ENCODE measurements around the gene GALNT10.

The GALNT10 gene

DNA sequence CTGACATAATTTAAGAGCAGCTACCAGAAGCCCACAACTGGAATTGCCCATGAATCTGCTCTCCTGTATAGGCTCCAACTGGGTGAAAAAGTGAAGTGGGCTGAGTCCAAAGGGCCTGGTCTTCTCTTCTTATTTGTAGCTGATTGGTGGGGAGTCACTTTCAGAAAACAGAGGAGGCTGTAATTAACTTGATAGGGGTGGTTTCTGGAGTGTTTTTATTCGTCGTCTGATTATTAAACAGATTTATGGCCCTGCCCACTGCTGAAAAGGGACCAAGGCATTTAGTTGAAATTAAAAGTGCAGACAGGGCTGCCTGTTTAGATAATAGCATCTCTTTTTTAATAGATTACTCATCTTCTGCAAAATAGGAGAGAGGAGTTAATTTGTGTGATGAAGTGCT is 174.2 kb downstream of the GALNT10 start:
- TF ChIP-seq GATA3 (IDR thresholded peaks at IDR 0.05; ENCODE audit: low read depth, low read length) = no peak

DNA sequence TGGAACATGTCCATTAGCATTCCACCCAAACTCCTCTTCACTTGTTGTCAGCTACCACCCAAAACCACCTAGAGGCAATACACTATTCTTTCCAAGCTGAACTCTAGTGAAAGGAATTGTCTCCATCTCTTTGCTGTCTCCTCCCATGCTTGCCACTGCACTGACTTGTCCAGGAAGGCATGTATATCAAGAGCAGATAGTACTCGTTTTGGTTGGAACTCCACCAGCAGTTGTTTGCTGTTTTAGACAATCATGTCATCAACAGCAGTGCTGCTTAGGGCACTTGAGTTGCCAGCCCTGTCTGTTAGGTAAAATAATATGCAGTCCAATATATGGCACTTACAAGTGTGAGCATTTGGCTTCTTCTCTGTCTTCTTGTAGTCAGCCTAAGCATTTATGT is 175.3 kb downstream of the GALNT10 start:
- no peak for TF ChIP-seq GATA3 (IDR thresholded peaks at IDR 0.05; ENCODE audit: low read depth, low read length)
- TF ChIP-seq GATA2 (IDR thresholded peaks at IDR 0.05; ENCODE audit: low read depth, low read length) = no peak

DNA sequence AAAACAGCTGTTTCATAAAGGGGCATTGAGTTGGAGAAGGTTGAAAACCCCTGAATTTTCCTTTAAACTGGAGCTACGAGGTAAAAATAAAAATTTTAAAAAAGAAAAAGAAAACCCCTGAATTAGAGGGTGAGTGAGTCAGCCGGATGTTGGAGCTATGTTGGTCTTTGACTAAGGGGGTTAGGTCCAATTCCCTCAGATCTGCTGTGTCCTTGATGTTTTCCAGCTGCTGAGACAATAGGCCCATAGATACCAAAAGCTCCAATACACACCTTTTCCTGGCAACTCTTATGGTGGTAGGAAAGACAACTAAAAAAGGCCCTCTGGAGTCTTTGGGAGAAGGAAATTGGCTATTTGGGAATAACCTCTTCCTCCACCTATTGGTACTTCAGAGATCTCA is 175.8 kb downstream of the GALNT10 start:
- TF ChIP-seq GATA2 (IDR thresholded peaks at IDR 0.05; ENCODE audit: low read depth, low read length) (no peak), GATA3 (IDR thresholded peaks at IDR 0.05; ENCODE audit: low read depth, low read length) (no peak)

DNA sequence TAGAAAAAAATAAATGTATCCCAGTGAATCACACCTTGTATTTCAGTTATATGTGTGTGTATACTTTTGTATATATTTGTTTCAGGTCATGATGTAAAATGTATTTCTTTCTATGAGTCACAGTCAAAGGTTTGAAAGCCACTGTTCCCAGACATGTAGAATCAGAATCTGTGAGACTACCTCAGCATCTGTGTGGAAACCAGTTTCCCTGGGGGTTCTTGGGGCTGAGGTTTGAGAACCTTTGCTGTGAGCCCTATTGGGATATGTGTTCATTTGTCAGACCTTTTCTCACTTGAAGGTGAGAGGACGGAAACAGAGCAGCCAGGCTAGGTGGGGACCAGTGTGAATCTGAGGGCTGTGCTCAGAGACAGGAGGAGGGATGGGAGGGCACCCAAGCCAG is 176.6 kb downstream of the GALNT10 start:
- no peak for TF ChIP-seq GATA2 (IDR thresholded peaks at IDR 0.05; ENCODE audit: low read depth, low read length)
- no peak for TF ChIP-seq GATA3 (IDR thresholded peaks at IDR 0.05; ENCODE audit: low read depth, low read length)

DNA sequence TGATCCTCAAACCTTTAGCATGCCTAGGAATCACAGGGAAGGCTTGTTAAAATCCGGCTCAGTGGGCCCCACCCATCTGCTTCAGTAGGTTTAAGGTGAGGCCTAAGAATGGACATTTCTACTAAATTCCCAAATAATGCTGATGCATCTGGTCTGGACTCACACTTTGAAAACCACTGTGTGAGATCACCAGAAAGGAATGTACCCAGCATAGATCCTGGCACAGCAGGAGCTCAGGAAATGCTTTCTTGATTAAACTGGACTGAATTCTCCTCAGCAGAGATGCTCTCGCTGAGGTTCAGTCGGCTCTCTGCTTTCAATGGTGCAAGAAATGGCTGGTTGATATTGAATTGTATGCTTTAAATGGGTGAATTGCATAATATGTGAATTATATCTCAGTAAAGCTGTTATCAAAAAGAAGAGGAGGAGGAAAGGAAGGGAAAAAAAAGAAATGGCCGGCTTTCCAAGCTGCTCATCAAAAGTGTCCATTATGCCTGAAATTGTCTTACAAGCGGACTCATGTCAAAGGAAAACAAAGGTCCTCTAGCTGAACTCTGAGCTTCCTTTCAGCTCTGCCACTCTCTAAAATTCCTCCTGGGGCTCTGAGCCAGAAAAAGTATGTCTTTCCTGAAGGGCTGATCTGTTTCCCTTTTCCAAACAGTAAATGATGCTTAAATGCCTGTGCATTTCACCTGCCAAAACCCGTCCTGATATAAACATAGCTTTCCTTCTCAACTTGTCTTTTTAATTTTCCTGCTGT is 177.7 kb downstream of the GALNT10 start:
- TF ChIP-seq GATA3 (IDR thresholded peaks at IDR 0.05; ENCODE audit: low read depth, low read length) = no peak
- no peak for TF ChIP-seq GATA2 (IDR thresholded peaks at IDR 0.05; ENCODE audit: low read depth, low read length)

DNA sequence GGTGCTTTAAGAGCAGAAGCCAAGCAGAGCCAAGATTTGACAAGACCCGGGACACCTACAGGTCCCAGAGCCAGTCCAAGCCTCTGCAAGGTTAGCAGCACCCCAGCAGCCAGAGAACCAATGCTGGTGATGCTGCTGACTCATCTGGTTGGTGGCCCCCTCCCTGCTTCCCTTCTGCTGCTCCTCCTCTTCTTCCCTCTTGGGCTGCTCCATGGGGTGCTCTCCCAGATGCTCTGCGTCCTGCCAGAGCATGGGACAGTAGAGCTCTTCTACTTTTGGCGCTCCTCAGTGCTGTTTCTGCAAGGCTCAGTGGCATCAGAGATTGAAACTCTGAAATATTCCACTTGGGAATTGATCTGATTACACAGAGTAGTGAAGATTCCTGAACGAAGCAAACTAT is 179.1 kb downstream of the GALNT10 start:
- no peak for TF ChIP-seq GATA2 (IDR thresholded peaks at IDR 0.05; ENCODE audit: low read depth, low read length)
- TF ChIP-seq GATA3 (IDR thresholded peaks at IDR 0.05; ENCODE audit: low read depth, low read length) = no peak

DNA sequence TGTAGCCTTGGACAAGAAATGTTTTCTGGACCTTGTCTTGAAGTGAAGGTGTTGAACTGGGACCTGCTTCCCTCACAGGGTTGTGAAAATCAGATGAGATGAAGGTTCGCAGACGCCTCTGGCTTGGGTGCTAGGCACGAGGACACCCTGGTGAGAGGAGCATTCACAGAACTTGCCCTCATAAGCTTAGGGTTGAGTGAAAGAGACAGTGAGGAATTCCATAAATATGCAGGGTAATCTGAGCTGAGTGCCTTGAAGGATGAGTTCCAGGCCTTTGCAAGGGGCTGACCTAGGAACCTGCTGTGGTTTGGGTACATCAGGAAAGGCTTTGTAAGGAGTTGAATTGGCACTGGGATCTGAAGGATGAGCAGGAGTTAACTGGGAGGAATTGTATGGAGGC is 179.6 kb downstream of the GALNT10 start:
- TF ChIP-seq GATA2 (IDR thresholded peaks at IDR 0.05; ENCODE audit: low read depth, low read length) (no peak), GATA3 (IDR thresholded peaks at IDR 0.05; ENCODE audit: low read depth, low read length) (no peak)

DNA sequence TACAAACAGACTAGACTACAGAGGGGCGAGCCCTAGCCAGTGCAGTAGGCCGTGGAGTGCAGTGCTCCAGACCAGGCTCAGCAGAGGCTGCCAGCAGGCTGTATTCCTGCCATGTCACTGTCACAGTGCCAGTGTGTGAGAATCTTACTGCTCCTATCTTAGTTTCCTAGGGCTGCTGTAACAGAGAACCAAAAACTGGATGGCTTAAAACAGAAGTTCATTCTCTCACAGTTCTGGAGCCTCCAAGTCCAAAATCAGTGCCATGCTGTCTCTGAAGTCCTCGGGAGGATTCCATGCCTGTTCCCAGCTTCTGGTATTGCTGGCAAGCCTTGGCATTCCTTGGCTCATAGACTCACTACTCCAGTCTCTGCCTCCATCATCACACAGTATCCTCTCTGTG is 180.3 kb downstream of the GALNT10 start:
- no peak for TF ChIP-seq GATA3 (IDR thresholded peaks at IDR 0.05; ENCODE audit: low read depth, low read length)
- TF ChIP-seq GATA2 (IDR thresholded peaks at IDR 0.05; ENCODE audit: low read depth, low read length) = no peak

DNA sequence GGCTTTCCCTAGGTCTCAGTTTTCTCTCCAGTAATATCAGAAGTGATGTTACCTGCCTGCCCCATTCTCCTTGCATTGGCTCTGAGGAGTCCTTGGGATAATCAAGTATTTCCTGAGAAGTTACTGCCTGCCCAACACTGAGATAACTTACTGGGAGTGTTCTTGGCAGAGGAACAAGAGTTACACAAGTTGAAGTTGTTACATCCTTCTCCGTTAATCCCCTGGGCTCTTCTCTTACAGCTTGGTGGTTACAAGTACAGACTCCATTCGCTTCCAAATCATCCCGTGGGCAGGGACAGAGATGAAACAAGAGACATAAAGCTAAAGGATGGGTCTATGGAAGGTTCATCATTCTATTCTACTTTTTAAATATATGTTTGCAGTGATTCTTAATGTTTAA is 181.2 kb downstream of the GALNT10 start:
- TF ChIP-seq GATA3 (IDR thresholded peaks at IDR 0.05; ENCODE audit: low read depth, low read length) (no peak), GATA2 (IDR thresholded peaks at IDR 0.05; ENCODE audit: low read depth, low read length) (no peak)

DNA sequence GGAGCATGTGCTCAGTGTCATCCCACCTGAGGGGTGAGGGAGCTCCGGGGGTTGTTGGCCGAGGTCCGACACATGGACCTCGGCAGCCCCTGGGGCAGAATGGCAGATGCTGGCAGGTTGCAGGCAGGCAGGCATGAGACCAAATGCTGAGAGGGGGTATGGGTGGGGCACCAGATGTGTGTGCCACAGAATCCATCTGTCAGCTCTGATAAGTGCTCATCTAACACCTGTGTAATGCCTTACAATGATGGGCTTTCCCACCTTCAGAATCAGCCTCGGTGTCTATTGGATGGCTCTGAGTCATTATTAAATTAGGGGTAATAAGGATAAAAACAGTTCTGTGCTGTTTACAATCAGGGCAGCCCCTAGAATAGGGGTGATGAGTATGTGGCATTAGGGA is 182.1 kb downstream of the GALNT10 start:
- TF ChIP-seq GATA2 (IDR thresholded peaks at IDR 0.05; ENCODE audit: low read depth, low read length) (no peak), GATA3 (IDR thresholded peaks at IDR 0.05; ENCODE audit: low read depth, low read length) (no peak)

DNA sequence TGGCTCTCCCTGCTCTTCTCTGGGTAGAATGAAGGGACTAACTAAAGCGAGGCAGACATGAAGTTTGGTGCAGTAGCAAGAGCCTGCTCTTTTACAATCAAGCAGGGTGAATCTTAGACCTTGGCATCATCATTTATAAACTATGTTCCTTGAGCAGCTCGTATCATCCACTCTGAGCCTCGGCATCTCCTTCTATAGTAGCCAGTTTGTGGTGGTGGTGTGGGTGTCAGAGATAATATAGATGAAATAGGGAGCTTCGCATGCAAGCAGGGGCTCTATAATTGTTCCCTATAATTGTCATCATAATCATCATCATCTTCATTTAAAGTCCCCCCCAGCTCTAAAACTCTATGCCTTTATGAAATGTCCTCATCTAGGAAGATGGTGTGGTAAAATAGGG is 182.8 kb downstream of the GALNT10 start:
- TF ChIP-seq GATA3 (IDR thresholded peaks at IDR 0.05; ENCODE audit: low read depth, low read length) (no peak), GATA2 (IDR thresholded peaks at IDR 0.05; ENCODE audit: low read depth, low read length) (no peak)

DNA sequence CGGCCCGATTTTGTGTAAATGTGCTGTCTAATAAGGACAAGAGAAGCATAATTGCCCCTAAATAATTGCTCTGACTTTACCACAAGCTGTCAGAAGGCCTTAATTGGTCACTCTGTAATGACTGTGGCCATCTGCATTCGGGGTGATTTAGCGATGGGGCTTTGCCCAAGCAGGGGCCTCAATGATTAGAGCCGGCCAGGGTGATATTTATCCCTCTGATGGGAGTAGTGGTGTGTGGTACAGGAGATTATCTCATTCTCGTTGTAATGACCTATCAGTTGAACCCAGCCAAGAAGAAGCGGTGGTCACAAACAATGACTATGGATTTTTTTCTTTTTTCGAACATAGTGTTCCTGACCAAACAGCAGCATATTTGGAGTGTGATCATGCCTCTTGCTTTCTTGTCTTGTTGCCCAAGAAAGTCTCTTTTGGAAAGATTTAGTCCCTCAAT is 183.2 kb downstream of the GALNT10 start:
- TF ChIP-seq GATA2 (IDR thresholded peaks at IDR 0.05; ENCODE audit: low read depth, low read length) (no peak), GATA3 (IDR thresholded peaks at IDR 0.05; ENCODE audit: low read depth, low read length) (no peak)

DNA sequence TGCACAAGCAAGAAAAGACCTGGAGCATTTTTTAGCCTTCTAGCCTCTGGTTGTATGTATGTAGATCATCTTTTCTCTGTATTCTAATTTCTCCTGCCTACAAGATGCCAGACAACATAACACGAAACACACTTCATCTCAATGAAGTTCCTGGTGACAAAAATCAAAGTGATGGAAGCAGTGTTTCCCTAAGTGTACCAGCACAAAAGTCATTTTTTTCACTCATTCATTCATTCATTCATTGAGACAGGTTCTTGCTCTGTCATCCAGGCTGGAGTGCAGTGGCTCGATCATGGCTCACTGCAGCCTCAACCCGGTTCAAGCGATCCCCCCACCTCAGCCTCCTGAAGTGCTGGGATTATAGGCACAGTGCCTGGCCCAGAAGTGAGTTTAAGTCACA is 183.7 kb downstream of the GALNT10 start:
- no peak for TF ChIP-seq GATA2 (IDR thresholded peaks at IDR 0.05; ENCODE audit: low read depth, low read length)
- TF ChIP-seq GATA3 (IDR thresholded peaks at IDR 0.05; ENCODE audit: low read depth, low read length) = no peak

DNA sequence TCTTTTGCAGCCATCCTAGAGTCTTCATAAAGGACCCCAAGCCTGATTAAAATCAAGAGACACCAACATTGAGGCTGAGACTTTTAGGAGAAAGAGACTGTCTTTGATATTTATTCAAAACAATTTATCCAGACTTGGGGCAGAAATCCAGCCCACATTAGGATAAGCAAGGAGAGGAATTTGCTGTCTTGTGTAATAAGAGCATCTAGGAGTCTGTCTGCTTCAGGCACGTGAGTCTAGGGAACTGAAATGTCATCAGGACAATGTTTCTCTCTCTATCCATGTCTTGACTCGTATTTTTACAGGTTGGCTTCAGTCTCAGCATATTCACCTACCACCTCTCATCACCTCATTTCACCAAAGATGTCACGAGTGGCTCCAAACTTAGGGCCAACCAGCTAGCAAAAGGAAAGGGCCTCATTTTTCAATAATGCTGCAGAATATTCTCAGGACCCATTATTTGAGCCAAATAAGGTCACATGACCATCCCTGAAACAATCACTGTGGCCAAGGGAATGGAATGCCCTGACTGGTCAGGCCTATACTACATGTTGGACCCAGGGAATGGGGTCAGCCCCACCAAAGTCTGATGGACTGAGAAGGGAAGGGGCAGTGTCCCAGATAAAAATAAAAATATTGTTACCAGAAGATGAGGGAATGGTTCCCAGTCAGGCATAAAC is 184.9 kb downstream of the GALNT10 start:
- no peak for TF ChIP-seq GATA2 (IDR thresholded peaks at IDR 0.05; ENCODE audit: low read depth, low read length)
- no peak for TF ChIP-seq GATA3 (IDR thresholded peaks at IDR 0.05; ENCODE audit: low read depth, low read length)

DNA sequence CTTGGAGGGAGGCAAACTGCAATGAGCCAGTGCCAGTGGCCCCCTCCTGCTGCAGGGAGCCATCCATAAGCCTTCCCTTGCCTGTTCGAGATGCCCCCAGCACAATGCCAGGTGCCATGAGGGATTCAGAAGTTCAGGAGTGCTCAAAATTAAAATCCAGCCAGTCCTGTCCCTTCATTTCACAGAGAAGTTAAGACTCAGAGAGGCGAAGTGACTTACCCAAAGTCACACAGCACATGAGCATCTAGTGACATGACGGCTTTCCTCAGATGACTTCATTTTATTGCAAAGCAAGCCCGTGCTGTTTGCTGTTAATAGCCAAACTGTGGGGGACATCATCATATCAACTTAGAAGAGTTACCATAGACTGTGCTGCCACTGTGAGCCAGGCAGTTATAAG is 185.9 kb downstream of the GALNT10 start:
- TF ChIP-seq GATA2 (IDR thresholded peaks at IDR 0.05; ENCODE audit: low read depth, low read length) = no peak
- TF ChIP-seq GATA3 (IDR thresholded peaks at IDR 0.05; ENCODE audit: low read depth, low read length) = no peak
